ENCODE results near the gene TSPAN32. TPM values are rescaled to one million over a fixed set of nuclear protein-coding genes. Genes with fewer than 3 reads are reported as not detected.

The TSPAN32 gene
- total RNA-seq, 2 experiments from 2014 or later: 6.0 to 7.6 TPM

DNA sequence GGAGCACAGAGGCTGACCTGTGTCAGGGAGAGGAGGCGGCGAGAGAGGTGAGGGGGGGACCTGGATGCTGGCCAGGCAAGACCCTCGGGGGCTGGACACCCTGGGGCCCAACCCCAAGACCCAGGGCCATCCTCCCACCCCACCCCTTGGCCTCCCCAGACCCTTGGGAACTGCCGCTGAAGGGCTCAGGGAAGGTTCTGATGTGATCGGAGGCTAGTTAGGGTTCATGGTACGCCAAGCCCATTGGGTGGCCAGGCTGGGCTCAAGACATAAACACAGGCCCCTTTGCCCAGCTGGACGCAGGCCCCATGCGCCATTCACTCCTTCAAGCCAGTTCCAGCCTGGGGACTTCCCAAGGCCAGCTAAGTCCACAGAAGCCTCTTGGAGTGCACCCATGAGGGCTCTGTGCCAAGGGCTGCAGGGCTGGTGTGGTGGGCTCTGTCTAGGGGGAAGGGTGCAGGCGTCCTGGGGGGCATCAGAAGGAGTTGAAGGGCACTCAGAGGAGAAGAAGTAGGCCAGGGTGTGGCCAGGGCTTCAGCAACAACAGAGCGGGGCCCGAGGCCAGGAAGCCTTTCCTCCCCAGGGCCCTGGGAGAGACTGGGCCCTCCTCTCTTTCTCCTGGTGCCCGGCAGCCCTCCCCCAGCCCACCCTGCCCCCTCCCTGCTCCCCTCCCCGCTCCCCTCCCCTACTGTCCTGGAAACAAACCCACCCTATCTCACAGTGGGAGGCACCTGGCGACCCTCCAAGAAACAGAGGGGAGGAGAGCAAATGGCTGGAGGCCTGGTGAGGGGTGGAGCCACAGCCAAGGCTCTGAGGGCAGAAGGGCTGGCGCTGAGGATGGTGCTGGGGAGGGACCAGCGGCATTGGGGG is 12.9 kb downstream of the TSPAN32 start:
- no peak for DNase-seq
- Mint-ChIP-seq H3K4me1 (peaks cover 3% of the 10 kb centered on the region), H3K9me3 (ENCODE audit: low read depth) (no peaks in the 10 kb centered on the region), H3K36me3 (ENCODE audit: low read depth) (peaks cover 2% of the 10 kb centered on the region), H3K27ac (no peak overlapping the region), H3K4me3 (no peak overlapping the region), H3K27me3 (no peaks in the 10 kb centered on the region)
- CTCF ChIA-PET: interaction anchor here (2.2 kb wide), 1 partner anchor 10 kb away, joined by 7 read pairs; no protein-coding TSS in a partner anchor
- intact Hi-C loops (cut with DNase I, micrococcal nuclease): no loop called here
- no peak for ATAC-seq
- POLR2A ChIA-PET: interaction anchor here (1.1 kb wide), 1 partner anchor 49 kb away, joined by 3 read pairs; no protein-coding TSS in a partner anchor

- POLR2A ChIA-PET: interaction anchor here (1.1 kb wide), 1 partner anchor 50 kb away, joined by 3 read pairs; no protein-coding TSS in a partner anchor
- intact Hi-C loops (cut with DNase I, micrococcal nuclease): no loop called here
- H3K9me3 Mint-ChIP-seq (ENCODE audit: low read depth): no peaks in the 10 kb centered on the region
Measured at GRCh38 chr11:2315395-2316168, 13.8 kb downstream of the TSPAN32 start.

GRCh38 chr11:2316169-2316962 is 14.6 kb downstream of the TSPAN32 start:
- H3K4me1 Mint-ChIP-seq: peaks cover 3% of the 10 kb centered on the region
- no peaks in the 10 kb centered on the region for H3K27me3 Mint-ChIP-seq
- POLR2A ChIA-PET: interaction anchor here (1.1 kb wide), 1 partner anchor 51 kb away, joined by 3 read pairs; no protein-coding TSS in a partner anchor
- intact Hi-C loops (cut with DNase I, micrococcal nuclease): no loop called here
- H3K36me3 Mint-ChIP-seq (ENCODE audit: low read depth): peaks cover 2% of the 10 kb centered on the region
- CTCF ChIA-PET: no interaction called here
- DNase-seq: no peak
- H3K9me3 Mint-ChIP-seq (ENCODE audit: low read depth): no peaks in the 10 kb centered on the region
- H3K4me3 Mint-ChIP-seq: no peak overlapping the region
- ATAC-seq: no peak
- H3K27ac Mint-ChIP-seq: no peak overlapping the region

More at GRCh38 chr11:2315395-2316168, 13.8 kb downstream of the TSPAN32 start:
- Mint-ChIP-seq H3K4me3 (no peak overlapping the region), H3K27ac (no peak overlapping the region), H3K4me1 (peaks cover 3% of the 10 kb centered on the region), H3K36me3 (ENCODE audit: low read depth) (peaks cover 2% of the 10 kb centered on the region), H3K27me3 (no peaks in the 10 kb centered on the region)
- no peak for ATAC-seq
- CTCF ChIA-PET: no interaction called here
- no peak for DNase-seq

GRCh38 chr11:2316963-2317244 is 15.1 kb downstream of the TSPAN32 start:
- no peaks in the 10 kb centered on the region for H3K9me3 Mint-ChIP-seq (ENCODE audit: low read depth)
- peaks cover 2% of the 10 kb centered on the region for H3K36me3 Mint-ChIP-seq (ENCODE audit: low read depth)
- CTCF ChIA-PET: no interaction called here
- no peak overlapping the region for H3K4me3 Mint-ChIP-seq
- H3K4me1 Mint-ChIP-seq: peaks cover 3% of the 10 kb centered on the region
- intact Hi-C loops (cut with DNase I, micrococcal nuclease): no loop called here
- POLR2A ChIA-PET: no interaction called here
- ATAC-seq: no peak
- H3K27me3 Mint-ChIP-seq: peaks cover 2% of the 10 kb centered on the region
- no peak overlapping the region for H3K27ac Mint-ChIP-seq
- DNase-seq: no peak

DNA sequence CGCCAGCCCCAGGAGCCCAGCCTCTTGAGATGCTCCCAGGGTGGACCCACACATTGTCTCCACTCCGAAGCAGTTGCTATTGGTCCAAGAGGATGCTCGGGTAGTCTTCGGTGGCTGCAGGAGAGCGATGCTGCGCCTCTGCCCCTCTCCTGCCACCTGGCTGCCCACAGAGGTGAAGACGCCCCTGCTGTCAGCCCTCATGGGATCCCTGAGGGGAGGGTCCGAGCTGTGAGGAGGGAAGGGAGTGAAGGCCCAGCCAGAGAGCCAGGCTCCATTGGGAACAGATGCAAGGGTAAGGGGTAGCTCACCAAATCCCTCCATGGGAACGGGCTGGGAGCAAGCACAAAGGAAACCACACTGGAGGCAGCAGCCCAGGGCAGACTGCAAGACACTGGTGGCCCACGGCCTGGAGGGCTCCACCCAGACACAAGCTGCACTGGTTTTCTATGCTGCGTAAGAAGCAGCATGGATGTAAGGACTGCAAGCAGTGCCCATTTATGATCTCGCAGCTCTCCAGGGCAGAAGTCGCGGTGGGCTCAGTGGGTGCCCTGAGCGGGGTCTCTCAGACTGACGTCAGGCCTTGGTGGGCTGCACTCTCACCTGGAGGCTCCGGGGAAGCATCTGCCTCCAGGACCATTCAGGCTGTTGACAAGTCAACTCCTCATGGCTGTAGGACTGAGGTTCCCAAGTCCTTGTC is 15.7 kb downstream of the TSPAN32 start:
- no peak overlapping the region for H3K4me3 Mint-ChIP-seq
- intact Hi-C loops (cut with DNase I, micrococcal nuclease): no loop called here
- H3K27ac Mint-ChIP-seq: no peak overlapping the region
- peaks cover 4% of the 10 kb centered on the region for H3K27me3 Mint-ChIP-seq
- H3K9me3 Mint-ChIP-seq (ENCODE audit: low read depth): no peaks in the 10 kb centered on the region
- ChIA-PET POLR2A (interaction anchor here (0.6 kb wide), 1 partner anchor 461 kb away, joined by 3 read pairs; no protein-coding TSS in a partner anchor), CTCF (interaction anchor here (0.5 kb wide), 1 partner anchor 102 kb away, joined by 3 read pairs; no protein-coding TSS in a partner anchor)
- DNase-seq (no peak), ATAC-seq (no peak)
- peaks cover 3% of the 10 kb centered on the region for H3K4me1 Mint-ChIP-seq
- peaks cover 2% of the 10 kb centered on the region for H3K36me3 Mint-ChIP-seq (ENCODE audit: low read depth)

- peaks cover 3% of the 10 kb centered on the region for H3K4me1 Mint-ChIP-seq
- no peak overlapping the region for H3K27ac Mint-ChIP-seq
- intact Hi-C loops (cut with DNase I, micrococcal nuclease): no loop called here
- H3K9me3 Mint-ChIP-seq (ENCODE audit: low read depth): no peaks in the 10 kb centered on the region
- peaks cover 7% of the 10 kb centered on the region for H3K27me3 Mint-ChIP-seq
- CTCF ChIA-PET: no interaction called here
- DNase-seq (no peak), ATAC-seq (no peak)
- POLR2A ChIA-PET: interaction anchor here (0.6 kb wide), 1 partner anchor 461 kb away, joined by 3 read pairs; no protein-coding TSS in a partner anchor
- peaks cover 2% of the 10 kb centered on the region for H3K36me3 Mint-ChIP-seq (ENCODE audit: low read depth)
- H3K4me3 Mint-ChIP-seq: no peak overlapping the region
Measured at GRCh38 chr11:2318123-2318522, 16.3 kb downstream of the TSPAN32 start.

- no peak overlapping the region for H3K4me3 Mint-ChIP-seq
- H3K4me1 Mint-ChIP-seq: peaks cover 3% of the 10 kb centered on the region
- intact Hi-C loops (cut with DNase I, micrococcal nuclease): no loop called here
- H3K36me3 Mint-ChIP-seq (ENCODE audit: low read depth): peaks cover 2% of the 10 kb centered on the region
- peaks cover 9% of the 10 kb centered on the region for H3K27me3 Mint-ChIP-seq
- DNase-seq: no peak
- H3K27ac Mint-ChIP-seq: no peak overlapping the region
- ChIA-PET CTCF (no interaction called here), POLR2A (no interaction called here)
- no peaks in the 10 kb centered on the region for H3K9me3 Mint-ChIP-seq (ENCODE audit: low read depth)
- ATAC-seq: no peak
Measured at GRCh38 chr11:2318707-2319106, 16.9 kb downstream of the TSPAN32 start.

- no peak for DNase-seq
- Mint-ChIP-seq H3K4me1 (peaks cover 3% of the 10 kb centered on the region), H3K4me3 (no peak overlapping the region), H3K9me3 (ENCODE audit: low read depth) (no peaks in the 10 kb centered on the region), H3K36me3 (ENCODE audit: low read depth) (peaks cover 2% of the 10 kb centered on the region), H3K27ac (no peak overlapping the region), H3K27me3 (peaks cover 9% of the 10 kb centered on the region)
- CTCF ChIA-PET: no interaction called here
- intact Hi-C loops (cut with DNase I, micrococcal nuclease): no loop called here
- ATAC-seq: no peak
- POLR2A ChIA-PET: no interaction called here
Measured at GRCh38 chr11:2319791-2320472, 18.1 kb downstream of the TSPAN32 start.

- H3K27me3 Mint-ChIP-seq: peaks cover 9% of the 10 kb centered on the region
- ChIA-PET POLR2A (no interaction called here), CTCF (interaction anchor here (1.0 kb wide), 1 partner anchor 16 kb away, joined by 3 read pairs; no protein-coding TSS in a partner anchor)
- peaks cover 2% of the 10 kb centered on the region for H3K36me3 Mint-ChIP-seq (ENCODE audit: low read depth)
- no peak overlapping the region for H3K4me3 Mint-ChIP-seq
- no peaks in the 10 kb centered on the region for H3K9me3 Mint-ChIP-seq (ENCODE audit: low read depth)
- peaks cover 3% of the 10 kb centered on the region for H3K4me1 Mint-ChIP-seq
- H3K27ac Mint-ChIP-seq: no peak overlapping the region
- no peak for DNase-seq
- ATAC-seq: no peak
- intact Hi-C loops (cut with DNase I, micrococcal nuclease): no loop called here
Measured at GRCh38 chr11:2320568-2321310, 18.9 kb downstream of the TSPAN32 start.

- CTCF ChIA-PET: interaction anchor here (1.0 kb wide), 1 partner anchor 16 kb away, joined by 3 read pairs; no protein-coding TSS in a partner anchor
Measured at GRCh38 chr11:2321311-2321683, 19.5 kb downstream of the TSPAN32 start.

More at GRCh38 chr11:2321311-2321683, 19.5 kb downstream of the TSPAN32 start:
- Mint-ChIP-seq H3K36me3 (ENCODE audit: low read depth) (peaks cover 2% of the 10 kb centered on the region), H3K27me3 (peaks cover 9% of the 10 kb centered on the region), H3K27ac (no peak overlapping the region), H3K4me3 (no peak overlapping the region), H3K9me3 (ENCODE audit: low read depth) (no peaks in the 10 kb centered on the region), H3K4me1 (peaks cover 3% of the 10 kb centered on the region)
- ATAC-seq (no peak), DNase-seq (no peak)
- intact Hi-C loops (cut with DNase I, micrococcal nuclease): no loop called here
- POLR2A ChIA-PET: no interaction called here
